CD4-positive, alpha-beta T cell treated with Interleukin-6 at 100 ng/mL for 8 hours (primary cell): ENCODE measurements around the gene USP21.
"Not testable (repeated sequence)": the region's sequence is repeated elsewhere in the genome, so short reads cannot be mapped to it uniquely, and the experiment has no call there.

ENCODE experiments used
- DNase-seq: peaks from one replicate; pipeline ENCODE4 v3.0.0-alpha.2; 2020; ENCODE audit warnings: mixed read lengths, low spot score

The USP21 gene, protein sequence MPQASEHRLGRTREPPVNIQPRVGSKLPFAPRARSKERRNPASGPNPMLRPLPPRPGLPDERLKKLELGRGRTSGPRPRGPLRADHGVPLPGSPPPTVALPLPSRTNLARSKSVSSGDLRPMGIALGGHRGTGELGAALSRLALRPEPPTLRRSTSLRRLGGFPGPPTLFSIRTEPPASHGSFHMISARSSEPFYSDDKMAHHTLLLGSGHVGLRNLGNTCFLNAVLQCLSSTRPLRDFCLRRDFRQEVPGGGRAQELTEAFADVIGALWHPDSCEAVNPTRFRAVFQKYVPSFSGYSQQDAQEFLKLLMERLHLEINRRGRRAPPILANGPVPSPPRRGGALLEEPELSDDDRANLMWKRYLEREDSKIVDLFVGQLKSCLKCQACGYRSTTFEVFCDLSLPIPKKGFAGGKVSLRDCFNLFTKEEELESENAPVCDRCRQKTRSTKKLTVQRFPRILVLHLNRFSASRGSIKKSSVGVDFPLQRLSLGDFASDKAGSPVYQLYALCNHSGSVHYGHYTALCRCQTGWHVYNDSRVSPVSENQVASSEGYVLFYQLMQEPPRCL

DNA sequence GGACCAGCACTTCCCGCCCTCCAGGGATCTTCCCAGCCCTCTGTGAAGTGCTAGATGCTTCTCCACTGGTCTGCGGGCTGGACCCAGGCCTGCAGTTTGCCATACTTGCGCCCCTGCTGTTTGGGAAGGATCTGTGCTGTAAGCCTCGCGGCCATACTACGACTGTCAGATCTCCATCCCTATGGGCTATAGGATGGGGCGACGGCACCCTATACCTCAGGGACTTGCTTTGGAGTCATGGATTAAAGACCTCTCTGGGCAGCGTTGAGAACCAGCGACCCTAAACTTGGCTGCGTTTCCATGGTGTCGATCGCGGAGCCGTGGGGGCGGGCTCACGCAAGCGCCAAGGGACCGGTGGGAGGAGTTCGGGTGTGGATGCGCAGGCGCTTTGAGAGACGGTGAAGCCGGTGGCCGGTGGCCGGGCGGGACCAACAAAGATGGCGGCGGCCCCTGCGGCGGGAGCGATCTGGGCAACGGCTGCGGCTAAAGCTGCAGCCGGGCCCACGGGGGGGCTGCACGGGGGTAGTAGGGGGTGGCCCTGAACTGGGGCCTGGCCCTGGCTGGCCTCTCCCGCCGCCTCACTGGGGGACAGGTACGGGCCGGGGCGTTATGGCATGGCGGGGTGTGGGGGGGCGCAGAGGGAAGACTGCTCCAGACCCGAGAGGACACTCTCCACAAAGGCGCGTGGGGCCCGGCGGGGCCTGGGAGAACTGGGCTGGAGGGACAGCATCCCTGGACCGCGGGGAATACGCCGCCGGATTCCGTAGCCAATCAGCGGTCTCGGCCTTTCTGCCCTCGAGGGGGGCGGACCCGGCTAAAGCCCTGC is at the start of gene USP21:
Gene USP21, plus strand, starts transcription at position 414 of the 826 bp plus-strand sequence. CDS start 1,141 bp downstream, outside the sequence.
- DNase-seq = peak; percentile 90

DNA sequence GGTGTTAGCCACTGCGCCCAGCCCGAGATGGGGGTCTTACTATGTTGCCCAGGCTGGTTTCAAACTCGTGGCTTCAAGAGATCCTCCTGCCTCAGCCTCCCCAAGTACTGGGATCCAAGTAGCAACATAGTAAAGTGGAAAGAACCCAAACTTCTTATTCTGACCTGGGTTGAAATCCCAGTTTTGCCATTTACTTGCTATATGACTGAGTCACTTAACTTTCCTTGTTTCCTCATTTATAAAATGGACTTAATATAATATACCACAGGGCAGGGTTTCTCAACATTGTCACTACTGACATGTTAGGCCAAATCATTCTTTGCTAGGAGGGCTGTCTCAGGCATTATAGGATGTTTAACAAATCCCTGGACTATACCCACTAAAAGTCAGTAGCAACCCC is 48.2 kb upstream of the USP21 start:
- no peak for DNase-seq

DNA sequence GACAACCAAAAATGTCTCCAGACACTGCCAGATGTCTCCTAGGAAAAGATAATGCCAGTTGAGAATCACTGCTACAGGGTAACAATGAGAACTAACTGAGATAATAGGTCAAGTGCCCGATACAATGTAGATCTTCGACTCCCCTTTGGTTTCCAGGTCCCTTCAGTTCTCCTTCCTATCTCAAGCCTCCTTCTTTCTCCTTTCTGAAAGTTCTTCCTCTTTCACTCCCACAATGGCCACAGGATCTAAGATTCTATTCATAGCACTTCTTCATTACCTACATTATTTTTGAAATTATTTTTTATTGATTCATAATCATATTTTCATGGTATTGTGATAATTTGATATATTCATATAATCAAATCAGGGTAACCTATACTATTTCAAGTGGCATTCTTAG is 47.8 kb upstream of the USP21 start:
- DNase-seq = no peak

DNA sequence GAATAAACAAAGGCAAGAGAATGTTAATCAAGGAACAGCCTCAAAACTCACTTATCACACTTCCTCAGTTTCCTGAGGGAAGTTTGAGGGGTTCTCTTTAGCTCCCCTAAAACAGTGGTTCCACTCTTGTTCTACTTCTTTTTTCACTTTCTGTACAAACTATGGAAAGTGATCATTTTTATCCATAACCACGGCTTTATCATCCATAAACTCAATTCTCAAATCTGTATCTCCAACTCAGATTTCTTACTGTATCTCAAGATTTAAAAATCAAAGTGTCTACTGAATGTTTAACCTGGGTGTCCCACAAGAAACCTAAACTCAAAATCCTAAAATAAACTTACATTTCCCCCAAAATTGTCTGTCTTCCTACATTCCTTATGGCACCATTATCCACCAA is 45.4 kb upstream of the USP21 start:
- no peak for DNase-seq

DNA sequence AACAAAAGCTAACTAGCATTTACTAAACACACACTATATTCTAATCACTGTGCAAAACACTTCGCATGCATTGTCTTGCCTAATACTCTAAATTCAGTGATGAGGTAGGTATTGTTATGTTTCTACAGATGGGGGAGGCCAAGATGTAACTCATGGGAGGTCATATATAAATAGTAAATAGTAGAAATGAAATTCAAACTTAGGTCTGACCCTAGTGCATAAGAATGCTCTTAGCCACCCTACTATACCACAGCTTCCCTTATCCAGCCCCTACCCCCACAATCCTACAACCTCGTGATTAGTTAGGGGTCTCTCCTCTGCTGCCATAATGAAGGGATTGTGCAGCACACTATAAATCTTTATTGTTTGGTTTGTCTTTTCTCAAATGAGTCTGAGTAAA is 44.7 kb upstream of the USP21 start:
- no peak for DNase-seq

DNA sequence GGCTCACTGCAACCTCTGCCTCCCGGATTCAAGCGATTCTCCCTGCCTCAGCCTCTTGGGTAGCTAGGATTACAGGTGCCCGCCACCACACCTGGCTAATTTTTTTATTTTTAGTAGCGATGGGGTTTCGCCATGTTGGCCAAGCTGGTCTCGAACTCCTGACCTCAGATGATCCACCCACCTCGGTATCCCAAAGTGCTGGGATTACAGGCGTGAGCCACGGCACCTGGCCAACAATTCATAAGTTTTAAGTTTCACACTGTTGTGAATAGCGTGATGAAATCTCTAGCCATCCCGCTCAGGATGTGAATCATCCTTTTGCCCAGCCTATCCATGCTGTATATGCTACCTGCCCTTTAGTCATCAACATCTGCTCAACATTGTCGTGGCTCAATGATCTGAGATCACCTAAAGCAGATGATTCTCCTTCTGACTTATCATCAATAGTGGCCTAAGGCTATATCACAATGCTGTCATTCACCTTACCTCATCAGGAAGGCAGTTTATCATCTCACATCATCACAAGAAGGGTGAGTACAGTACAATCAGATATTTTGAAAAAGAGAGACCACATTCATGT is 44.1 kb upstream of the USP21 start:
- peak; percentile 11 for DNase-seq

DNA sequence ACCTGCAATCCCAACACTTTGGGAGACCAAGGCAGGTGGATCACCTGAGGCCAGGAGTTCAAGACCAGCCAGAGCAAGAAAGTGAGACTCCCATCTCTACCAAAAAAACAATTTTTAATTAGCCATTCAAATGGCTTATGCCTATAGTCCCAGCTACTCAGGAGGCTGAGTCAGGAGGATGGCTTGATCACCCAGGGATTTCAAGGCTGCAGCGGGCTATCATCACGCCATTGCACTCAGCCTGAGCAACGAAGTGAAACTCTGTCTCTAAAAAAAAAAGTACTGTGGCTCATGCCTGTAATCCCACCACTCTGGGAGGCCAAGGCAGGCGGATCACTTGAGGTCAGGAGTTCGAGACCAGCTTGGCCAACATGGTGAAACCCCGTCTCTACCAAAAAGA is 43.3 kb upstream of the USP21 start:
- DNase-seq = not testable (repeated sequence)

DNA sequence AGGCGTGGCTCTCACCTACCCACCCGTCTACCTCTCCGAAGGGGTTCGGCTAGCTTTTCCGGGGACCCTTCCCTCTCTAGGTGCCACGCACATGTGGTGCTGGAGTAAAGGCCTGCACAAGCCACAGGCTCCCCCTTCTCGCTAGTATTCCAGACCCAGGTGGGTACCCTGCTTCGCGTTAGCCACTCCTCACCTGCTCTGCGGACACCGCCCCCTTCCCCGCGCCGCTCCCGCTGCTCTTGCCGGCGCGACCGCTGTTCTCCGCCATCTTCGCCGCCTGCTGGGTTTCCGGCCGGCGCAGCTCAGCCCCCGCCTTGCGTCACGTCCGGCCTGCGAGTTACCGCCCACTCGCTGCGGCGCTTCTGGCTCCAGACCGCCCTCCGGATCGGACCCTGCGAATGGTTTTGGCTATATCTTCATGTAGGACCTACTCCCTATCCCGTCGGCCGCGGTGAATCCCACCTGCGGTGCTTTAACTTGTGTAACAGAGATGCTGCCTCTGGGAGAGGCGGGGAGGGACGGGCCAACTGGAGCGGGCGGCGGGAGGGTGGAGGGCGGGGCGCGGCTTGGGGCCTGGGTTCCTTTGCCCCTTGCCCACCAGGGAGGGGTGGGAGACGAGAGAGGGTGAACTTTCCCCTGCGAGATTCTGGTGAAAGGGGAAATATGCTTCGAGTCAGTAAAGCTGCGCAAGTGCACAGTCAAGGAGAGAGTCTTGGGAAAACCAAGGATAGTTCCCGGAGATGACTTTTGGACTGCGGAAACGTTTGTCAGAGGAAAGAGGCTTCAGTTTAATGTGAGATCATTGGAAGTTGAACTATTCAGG is 41.3 kb upstream of the USP21 start, which contains the start of the genes NIT1 and PFDN2:
Gene NIT1, plus strand, starts transcription at position 347 of the 823 bp plus-strand sequence. Its CDS starts 72 bp downstream, at position 419.
Gene PFDN2, minus strand, starts transcription at position 279 of the 823 bp plus-strand sequence. Its CDS starts 11 bp downstream, at position 268.
- DNase-seq = peak; percentile 74

DNA sequence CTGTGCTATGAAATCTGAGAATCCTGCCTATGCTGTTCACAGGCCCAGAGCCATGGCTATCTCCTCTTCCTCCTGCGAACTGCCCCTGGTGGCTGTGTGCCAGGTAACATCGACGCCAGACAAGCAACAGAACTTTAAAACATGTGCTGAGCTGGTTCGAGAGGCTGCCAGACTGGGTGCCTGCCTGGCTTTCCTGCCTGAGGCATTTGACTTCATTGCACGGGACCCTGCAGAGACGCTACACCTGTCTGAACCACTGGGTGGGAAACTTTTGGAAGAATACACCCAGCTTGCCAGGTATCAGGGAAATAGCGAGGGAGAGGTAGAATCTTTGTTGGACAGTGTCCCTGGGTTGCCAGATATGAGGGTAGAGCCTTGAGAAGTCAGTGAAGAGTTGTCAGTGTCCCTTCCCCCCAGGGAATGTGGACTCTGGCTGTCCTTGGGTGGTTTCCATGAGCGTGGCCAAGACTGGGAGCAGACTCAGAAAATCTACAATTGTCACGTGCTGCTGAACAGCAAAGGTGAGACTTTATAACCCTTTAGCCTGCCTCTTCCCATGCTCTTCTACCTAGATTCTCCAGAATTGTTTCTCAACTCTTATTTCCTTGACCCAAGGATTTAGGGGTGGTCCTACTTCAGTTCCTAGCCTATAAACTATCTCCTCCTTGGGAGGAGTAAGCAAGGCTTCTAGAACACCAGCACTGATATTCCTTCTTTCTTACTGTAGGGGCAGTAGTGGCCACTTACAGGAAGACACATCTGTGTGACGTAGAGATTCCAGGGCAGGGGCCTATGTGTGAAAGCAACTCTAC is 40.0 kb upstream of the USP21 start:
- peak; percentile 46 for DNase-seq

DNA sequence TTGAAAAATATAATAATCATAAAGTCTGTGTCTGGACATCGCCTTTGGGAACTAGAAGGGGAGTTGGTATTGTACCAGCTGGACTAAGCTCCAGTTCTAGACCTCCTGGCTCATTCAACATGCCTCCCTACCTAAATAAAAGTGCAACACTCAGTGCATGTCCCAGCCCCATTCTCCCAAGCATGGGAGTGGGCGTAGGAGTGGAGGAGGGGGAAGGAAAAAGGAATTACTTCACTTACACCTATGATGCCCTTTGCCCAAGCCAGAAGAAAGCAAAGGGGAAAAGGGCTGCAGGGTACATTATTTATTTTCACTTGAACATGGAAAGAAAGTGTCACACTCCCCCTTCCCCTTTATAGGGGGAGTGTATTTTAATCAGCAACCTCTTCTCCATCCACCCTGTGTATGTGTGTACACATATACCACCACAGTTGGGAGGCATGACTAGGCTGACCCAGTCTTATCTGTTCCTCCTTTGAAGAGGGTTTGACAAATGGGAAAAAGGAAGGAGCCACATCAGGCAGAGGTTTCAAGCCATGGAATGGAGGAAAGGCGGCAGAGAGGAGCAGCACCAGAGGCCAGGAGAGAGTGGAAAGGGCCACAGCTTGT is 38.2 kb upstream of the USP21 start:
- DNase-seq = no peak

DNA sequence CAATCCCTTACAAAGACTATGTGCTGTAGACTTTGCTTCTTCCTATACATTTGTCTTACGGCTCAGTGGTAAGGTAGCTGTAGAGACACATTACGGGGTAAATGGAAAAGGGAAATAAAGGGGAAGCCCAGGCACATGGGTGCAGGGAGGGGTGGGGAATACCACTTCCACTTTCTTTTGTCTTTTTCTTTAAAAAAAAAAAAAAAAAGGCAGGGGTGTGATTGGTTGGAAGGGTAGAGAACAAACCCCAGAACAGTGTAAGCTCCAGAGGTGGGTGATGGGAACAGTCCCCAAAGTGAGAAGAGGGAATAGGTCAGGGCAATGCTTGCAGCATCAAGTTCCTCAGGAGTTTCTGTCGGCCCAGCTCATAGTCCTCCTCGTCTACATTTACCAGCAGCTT is 37.5 kb upstream of the USP21 start:
- DNase-seq = no peak

DNA sequence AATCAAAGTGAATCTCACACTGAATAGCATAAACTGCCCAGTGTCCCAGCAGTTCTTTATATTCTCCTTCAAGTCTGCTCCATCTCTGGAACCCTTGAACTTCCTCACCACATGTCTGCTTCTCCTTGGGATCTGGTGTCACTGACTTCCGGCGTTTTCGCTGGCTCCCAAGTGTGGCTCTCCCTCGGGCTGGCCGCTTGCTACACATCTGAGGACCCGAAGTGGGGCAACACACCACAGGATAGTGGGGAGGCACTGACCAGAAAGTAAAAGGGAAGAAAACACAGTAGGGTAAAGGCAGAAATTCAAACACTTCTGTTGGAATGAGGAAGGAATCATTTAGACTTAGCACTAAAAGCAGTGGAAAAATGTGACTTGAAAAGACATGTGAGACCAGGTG is 36.3 kb upstream of the USP21 start:
- DNase-seq = no peak

DNA sequence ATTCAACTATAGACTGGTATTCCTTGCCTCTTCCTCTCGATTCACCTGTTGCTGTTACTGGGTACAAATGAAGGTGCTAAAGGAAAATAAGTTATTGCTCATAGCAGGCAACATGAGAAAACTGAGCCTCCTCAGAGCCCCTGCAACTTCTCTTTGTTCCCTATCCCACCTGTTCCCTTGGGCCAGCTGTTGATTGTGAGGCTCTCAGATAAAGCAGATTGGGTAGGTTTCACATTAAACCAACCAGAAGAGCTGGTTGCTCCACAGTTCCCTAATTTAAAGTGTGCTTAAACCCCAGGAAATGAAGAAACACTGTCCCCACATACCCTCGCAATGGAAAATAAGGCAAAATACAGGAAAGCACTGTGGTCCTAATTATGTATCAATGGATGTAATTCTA is 31.7 kb upstream of the USP21 start:
- no peak for DNase-seq

DNA sequence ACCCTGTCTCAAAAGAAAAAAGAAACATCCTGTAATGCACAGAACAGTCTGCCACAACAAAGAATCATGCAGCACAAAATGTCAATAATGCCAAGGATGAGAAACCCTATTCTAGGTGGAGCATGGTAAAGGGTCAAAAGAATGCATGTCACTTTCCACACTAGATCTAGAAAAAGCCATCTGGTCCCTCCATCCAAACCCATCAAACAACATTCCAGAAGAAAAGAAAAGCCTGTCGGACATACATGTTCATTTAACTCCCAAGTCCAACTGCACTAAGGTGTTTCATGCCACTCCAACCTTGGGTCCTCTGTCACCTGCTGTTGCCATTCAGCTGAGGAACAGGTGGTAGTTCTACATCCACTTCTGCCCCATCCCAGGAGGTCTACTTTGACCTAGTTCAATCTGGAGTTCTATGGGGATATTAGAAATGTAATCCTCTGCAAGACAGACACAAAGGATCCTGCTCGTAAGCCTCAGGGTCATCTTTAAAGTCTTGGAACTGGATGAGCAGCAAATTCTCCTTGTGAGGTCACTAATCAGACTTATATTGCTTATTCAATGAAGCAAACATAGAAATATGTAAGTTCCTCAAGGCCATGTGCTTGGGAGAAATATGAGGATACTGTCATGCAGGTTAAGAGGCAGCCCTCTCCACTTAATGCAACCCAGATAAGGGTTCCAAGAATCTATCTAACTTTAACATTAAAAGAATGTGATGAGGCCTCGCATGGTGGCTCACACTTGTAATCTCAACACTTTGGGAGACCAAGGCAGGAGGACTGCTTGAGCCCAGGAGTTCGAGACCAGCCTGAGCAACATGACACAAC is 30.5 kb upstream of the USP21 start:
- DNase-seq = no peak

DNA sequence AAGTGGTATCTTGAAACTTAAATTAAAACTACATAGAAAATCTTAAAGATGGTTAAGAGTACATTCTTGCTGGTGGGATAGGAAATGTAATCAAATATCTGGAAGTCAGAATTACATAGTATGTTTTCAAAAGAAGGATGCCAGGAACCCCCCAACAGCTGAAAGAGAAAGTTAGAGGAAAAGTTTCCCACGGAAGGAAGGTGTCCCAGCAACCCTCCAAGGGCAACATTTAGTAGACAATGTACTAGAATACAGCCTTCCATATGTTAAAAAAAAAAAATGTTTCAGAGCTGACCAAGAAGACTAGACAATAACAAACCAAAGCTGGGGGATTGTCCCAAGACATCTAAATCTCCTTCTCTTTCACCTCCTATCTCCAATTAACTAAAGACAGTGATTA is 29.0 kb upstream of the USP21 start:
- no peak for DNase-seq

DNA sequence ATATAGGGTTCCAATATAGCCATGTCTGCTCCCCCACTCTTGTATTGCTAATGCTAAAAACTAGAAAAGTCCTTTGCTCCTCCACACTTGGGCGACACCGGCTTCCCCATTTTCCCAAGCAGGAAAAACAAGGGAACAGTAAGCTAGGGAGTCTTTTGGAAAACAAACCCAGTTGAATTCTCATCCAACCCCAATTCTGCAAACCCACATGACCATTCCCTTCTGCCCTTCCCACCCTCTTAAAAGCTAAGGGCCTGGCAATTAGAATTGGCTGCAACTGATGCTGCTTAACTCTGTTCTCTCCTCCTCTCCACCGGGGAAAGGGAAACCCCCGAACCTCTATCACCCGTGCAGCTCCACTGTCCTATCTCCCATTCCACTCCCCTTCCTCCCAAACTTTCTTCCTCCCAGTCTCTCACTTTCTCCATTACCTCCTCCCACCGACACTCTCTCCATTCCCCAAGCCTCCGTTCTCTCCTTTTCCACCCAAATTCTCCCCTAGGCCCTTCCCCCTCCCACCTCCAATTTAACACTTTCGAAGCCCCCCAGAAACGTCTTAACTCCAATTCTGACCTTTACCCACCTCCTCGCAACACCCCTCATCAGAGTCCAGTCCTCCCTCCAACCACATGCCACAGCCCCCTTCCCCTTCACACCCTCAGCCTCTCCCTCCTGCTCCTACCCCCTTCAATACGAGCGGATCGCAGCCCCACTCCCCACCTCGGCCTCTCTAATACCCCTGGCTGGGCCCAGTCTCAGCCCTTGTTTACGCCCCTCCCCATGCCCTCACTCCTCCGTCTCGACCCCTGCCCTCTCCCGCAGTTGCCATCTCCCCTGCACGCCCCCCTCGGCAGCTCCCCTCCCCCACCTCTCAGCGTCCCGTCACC is 27.5 kb upstream of the USP21 start:
- DNase-seq = no peak

DNA sequence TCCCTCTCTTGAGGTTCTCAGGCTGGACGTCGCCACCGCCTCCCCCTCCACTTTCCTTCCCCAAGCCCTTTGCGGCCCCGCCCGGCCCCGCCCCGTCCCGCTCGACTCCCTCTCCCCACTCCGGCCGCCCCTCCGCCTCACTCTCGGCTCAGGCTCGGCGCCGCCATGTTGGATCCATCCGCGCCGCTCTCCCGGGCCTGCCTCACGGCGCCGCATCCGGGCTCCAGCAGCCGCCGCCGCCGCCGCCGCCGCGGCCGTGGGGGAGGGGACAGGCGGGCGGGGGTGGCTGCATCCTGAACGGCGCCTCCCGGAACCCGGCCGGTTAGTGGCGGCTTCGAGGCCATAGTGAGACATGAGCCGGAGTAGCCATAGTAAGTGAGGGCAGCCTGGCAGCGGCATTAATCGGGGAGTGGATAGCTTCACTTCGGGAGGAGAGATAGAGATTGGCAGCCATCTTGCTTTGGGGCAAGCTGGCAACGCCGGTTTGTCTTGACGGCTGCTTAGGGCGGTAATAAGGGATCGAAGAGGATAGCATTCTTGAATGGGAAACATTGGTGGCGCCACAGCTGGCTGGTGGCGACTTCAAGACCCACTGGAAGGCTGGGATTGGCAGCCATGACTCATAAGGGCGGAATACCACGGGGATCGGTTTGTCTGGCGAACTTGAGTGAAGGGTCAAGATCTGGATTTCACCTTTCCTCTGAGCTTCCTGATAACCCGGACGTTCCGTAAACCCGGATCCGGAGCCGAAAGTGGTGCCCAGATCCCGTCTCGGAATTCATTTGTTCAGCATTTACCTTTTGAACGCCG is 26.7 kb upstream of the USP21 start, which contains the start of gene DEDD:
Gene DEDD, minus strand, starts transcription at position 258 of the 810 bp plus-strand sequence. CDS start 8,205 bp downstream, outside the sequence.
- DNase-seq = peak; percentile 92
